Measurements from ENCODE around the gene PAXX.
"Not testable (repeated sequence)": the region's sequence is repeated elsewhere in the genome, so short reads cannot be mapped to it uniquely, and the experiment has no call there.

The PAXX gene

DNA sequence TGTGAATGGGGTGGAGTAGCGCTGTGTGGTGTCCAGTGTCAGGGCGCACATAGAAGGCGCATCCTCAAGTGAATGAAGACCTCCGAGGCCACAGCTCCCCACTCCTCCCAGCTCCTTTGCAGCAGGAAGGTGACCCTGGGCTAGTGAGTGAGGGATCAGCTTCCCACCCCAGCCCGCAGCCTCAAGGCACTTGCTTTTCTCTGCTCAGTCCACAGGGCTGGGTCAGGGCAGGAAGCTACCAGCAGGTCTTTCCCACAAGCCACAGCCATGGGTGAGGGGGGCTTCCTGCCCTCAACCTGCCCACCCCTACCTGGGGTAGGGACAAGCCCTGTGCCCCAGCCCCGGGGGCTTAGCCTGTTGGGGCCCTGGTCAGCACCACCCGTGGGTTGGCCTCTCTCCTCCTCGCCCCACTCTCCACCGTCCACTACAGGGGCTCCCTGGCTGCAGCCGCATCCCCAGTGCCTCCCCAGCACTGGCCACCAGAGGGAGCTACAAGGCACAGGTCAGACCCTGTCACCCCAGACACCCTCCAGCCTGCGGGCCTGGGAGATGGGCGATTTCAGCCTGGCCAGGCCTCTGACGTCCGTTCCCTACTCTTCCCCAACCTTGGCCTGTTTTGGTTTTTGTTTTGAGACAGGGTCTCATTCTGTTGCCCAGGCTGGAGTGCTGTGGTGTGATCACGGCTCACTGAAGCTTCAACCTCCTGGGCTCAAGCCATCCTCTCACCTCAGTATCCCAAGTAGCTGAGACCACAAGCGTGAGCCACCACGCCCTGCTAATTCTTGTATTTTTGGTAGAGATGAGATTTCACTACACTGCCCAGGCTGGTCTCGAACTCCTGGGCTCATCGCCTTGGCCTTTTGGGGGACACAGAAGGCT is 37.1 kb downstream of the PAXX start:
- DNase-seq (ENCODE audit: insufficient read length, low spot score) (peak; percentile 91), FAIRE-seq (peak; percentile 91)

DNA sequence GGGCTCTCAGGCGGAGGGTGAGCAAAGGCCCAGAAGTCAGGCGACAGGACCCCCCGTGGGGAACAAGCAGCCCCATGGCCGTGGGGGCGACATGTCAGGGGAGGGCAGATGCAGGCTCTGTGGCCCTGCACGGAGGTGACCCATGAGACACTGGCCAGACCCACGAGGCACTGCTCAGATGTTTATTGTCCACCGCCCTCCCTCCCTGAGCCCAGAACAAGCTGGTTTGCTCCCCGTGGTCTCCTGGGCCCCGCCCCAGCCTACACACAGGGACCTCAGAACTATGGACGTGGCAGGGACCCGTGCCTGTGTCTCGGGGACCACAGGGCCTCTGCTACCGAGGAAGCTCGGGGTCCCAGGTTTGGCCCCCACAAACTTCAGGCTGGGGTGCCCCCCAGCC is 37.8 kb downstream of the PAXX start:
- no peak for DNase-seq (ENCODE audit: insufficient read length, low spot score)
- FAIRE-seq = no peak

DNA sequence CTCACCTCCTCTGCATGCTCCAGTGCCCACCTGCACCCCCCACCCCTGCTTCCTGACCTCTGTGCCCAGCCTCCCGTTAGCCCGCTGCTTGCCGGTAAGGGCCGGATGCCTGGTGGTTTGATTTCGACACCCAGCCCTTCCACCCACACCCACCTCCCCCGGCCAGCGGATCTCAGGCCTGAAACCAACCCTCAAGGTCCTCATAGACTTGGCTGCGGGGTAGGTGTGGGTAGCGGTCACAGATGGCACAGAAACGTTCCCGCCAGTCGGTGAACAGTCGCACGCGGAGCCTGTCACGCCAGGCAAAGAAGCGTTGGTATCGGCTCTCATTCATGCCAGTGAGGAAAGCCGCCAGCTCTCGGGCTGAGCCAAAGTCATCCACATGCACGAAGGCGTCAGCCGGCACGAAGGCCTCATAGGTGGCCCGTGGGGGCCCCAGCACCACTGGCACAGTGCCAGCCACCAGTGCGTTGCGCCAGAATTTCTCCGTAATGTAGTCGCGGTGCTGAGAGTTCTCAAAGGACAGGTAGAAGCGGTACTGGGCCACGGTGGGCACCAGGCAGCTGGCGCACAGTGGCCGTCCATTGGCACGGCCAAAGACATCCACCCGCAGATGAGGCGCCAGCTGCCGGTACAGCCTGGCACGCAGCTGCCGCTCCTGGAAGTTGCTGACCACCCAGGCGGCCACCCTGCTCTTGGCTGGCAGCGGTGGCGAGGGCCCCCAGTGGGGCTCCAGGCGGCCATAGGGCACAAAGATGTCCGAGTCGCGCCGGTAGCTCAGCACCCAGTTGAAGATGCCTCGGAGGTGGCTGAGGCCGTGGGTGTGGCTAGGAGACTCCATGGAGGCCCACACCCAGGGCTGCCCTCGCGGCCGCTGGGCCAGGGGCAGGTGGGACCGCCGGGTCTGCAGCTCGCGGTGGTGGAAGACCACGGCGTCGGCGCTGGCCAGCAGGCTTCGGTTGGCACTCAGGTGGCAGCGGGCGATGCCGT is 38.6 kb downstream of the PAXX start:
- FAIRE-seq = peak; percentile 60
- no peak for DNase-seq (ENCODE audit: insufficient read length, low spot score)

DNA sequence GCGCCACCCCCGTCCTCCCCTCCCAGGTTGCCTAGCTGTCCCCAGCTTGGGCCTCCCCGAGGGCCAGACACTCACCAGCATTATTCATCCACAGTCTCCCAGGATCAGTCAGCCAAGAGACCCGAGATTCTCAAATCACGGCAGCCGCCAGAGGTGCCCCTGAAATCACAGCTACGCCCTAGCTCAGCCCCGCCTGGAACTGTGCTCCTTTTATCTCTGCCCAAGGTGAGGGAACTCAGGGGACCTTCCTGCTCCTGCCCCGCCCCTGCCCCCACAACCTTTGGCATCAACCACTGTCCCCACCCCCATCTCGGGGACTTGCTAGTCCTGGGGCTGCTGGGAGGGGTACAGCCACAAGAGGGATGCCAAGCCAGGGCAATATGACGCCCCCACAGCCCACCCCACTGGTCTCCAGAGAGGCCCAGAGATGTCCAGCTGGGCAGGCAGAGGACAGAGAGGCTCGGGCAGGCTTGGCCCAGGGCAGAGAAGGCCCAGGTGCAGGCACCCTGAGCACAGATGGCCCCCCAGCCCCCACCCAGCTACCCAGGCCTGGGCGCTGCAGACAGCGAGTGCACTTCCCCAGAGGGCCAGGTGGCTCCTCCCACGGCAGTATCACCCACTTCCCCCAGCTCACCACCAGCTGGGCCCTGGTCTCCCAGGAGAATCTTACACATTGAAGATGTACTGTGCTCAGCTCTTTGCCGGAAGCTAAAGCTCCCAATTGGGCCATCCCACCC is 39.9 kb downstream of the PAXX start, which contains the start of gene FUT7:
Gene FUT7 (minus strand): TSS at position 185 of the 737 bp plus-strand sequence. CDS start 97 bp downstream, at position 88.
- FAIRE-seq (no peak), DNase-seq (ENCODE audit: insufficient read length, low spot score) (no peak)

DNA sequence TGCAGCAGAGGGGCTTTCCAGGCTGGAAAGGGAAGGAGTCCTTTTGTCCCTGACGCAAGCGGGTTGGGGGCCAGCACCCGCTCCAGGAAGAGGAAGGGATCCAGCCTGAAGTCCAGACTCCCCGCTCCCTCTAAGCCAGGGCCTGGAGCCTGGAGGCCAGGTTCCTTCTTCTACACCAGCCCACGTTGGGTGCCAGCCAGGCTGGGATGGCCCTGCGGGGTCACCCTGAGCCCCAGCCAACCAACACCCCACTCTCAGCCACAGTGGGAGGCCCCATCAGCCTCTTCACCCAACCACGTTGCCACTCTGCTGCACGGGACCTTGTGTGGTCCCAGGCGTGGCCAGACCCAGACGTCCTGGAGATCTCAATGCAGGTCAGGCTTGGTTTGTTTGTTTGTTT is 40.6 kb downstream of the PAXX start:
- FAIRE-seq (no peak), DNase-seq (ENCODE audit: insufficient read length, low spot score) (no peak)

DNA sequence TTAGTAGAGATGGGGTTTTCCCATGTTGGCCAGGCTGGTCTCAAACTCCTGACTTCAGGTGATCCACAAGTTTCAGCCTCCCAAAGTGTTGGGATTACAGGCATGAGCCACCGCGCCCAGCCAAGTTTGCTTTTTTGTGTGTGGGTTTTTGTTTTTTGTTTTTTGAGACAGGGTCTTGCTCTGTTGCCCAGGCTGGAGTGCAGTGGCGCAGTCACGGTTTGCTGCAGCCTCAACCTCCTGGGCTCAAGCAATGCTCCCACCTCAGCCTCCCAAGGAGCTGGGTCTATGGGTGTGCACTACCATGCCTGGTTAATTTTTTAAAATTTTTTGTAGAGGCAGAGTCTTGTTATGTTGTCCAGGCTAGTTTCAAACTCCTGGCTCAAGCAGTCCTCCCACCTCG is 41.3 kb downstream of the PAXX start:
- not testable (repeated sequence) for DNase-seq (ENCODE audit: insufficient read length, low spot score); FAIRE-seq

DNA sequence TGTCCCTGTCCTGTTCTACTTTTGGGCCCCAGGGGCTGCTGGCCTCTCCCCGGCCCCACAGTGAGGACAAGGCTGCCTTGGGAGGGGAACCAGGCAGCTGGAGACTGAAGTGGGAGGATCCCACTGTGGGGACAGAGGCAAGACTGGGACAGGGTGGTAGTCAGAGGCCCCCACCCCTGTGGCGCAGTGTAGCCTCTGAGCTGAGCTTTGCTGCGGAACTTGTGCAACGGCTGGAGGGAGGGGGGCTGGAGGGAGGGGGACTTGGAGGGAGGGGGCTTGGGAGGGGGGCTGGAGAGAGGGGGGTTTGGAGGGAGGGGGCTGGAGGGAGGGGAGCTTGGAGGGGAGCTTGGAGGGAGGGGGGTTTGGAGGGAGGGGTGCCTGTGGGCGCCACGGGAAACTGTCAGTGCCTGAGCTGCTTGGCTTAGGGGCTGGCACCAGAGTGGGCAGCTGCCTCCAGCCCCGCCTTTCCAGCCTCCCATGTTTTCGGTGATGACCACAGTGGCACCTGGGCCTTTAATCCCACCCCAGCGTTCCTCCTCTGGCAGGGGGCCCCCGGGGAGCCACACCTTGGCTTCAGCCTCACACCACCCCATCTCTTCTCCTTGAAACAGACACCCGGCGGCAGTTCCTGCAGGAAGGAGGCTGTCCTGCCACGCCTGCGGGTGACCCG is 42.0 kb downstream of the PAXX start:
- FAIRE-seq (no peak), DNase-seq (ENCODE audit: insufficient read length, low spot score) (no peak)

DNA sequence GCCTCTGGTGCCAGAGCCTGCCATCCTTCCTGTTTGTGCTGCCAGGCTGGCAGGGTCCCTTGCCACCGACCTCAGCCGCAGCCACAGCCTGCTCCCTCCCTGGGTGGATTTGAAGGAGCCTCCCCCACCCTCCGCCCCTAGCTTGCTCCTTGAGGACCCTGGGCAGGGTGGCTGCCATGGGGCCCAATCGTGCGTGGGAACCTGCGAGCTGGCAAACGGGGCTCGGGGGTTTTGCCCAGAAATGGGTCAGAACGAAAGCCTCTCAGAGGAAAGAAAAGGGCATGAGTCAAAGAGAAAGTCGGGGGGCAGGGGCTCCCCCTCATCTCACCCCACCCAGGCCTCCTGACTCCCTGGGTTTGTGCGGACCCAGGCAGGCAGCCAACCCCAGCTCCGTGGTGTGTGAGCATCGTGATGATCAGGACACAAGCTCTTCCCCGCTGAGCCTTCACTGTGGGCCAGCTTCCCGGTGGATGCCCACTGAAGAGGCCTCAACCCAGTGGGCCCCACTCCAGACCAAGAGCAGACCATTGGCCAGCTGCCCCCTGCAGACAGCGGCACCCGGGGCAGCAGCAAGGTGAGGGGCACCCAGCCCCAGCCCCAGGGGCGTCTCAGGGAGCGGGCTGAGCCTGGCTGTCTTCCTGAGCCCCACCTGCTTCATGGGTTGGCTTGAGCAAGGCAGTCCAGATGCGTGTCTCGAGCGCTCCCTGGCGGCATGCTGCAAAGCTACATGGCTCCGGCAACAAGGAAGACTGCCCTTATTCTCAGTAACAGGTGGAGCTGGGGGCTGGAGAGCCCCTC is 42.7 kb downstream of the PAXX start:
- FAIRE-seq = peak; percentile 95
- peak; percentile 99 for DNase-seq (ENCODE audit: insufficient read length, low spot score)

DNA sequence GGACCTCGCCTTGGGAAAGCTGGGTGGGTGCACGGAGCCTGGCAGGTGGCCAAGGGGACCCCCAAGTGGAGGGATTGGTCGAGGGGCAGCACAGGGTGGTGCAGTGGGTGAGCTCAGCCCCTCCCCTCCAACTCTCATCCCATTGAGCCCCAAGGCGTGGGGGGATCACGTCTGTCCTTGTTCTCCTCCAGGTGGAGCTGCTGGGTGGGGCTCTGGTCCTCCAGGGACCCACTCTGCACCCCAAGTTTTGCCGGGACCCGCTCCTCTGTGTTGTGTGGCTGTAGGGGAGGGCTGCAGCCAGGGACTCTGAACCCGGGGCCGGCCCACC is 43.2 kb downstream of the PAXX start:
- DNase-seq (ENCODE audit: insufficient read length, low spot score) = no peak

DNA sequence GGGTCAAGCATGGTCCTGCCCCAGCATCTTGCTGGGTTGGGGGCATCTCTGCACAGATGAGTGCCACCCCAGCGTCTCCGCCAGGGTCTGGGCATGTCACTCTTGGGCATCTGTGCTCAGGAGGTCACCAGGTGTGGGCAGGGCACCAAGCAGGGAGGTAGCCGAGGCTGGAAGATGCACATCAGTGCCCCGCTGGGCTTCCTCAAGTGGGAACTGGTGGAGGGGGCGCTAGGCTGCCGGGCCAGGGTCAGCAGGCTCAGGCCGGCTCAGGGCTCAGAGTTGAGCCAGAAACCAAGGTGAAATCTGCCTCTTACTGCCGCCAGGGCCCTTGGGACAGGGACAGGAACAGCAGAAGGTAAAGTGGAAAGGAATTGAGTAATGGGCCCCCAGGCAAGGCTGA is 43.7 kb downstream of the PAXX start:
- FAIRE-seq = no peak

More for the DNA sequence above, 43.2 kb downstream of the PAXX start:
- FAIRE-seq = no peak

DNA sequence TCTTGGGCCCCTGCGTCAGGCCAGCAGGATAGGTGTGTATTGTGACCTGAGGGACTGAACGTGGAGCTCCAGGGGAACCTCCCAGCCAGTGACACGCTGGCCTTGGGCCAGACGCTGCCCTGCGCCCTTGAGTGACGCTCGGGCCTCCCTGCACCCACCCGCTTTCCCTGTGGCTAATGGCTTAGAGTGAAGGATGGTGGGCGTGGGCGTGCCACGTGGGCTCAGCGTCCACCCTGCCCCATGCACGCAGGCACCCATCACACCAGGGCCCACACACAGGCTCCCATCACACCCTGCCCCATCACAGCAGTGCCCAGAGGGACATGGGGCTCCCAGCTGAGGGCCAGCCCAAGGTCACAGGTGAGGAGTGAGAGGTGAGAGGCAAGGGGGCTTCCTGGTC is 44.8 kb downstream of the PAXX start:
- no peak for FAIRE-seq

More for the DNA sequence above, 43.7 kb downstream of the PAXX start:
- DNase-seq (ENCODE audit: insufficient read length, low spot score) = no peak

DNA sequence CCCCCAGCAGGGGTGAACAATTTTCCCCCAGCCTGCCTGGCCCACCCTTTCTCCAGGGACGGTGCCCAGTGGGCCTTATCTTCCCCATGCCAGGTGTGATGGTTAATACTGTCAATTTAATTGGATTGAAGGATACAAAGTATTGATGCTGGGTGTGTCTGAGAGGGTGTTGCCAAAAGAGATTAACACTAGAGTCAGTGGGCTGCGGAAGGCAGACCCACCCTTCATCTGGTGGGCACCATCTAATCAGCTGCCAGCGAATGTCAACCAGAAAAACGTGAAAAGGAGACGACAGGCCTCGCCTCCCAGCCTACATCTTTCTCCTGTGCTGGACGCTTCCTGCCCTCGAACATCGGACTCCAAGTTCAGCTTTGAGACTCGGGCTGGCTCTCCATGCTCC is 45.3 kb downstream of the PAXX start:
- FAIRE-seq (no peak), DNase-seq (ENCODE audit: insufficient read length, low spot score) (no peak)

More for the DNA sequence above, 44.8 kb downstream of the PAXX start:
- DNase-seq (ENCODE audit: insufficient read length, low spot score) = no peak

DNA sequence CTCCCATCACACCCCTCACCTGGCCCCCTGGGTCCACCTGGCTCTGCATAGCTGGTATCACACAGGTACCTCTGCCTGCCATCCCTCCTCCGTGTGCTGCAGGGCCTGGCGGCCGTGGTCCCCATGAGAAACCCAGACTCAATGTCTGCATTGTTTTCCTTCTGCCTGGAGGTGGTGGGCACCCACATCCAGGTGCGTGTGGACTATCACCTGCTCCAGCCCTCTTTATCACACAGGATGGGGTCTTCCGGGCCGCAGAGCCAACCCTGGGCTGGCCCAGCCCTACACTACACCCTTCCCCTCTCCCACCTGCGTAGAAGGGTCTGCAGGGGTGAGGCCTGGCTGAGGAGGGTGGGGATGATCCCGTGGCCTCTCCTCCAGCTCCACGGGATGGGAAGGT is 46.7 kb downstream of the PAXX start:
- no peak for FAIRE-seq
- DNase-seq (ENCODE audit: insufficient read length, low spot score) = no peak

DNA sequence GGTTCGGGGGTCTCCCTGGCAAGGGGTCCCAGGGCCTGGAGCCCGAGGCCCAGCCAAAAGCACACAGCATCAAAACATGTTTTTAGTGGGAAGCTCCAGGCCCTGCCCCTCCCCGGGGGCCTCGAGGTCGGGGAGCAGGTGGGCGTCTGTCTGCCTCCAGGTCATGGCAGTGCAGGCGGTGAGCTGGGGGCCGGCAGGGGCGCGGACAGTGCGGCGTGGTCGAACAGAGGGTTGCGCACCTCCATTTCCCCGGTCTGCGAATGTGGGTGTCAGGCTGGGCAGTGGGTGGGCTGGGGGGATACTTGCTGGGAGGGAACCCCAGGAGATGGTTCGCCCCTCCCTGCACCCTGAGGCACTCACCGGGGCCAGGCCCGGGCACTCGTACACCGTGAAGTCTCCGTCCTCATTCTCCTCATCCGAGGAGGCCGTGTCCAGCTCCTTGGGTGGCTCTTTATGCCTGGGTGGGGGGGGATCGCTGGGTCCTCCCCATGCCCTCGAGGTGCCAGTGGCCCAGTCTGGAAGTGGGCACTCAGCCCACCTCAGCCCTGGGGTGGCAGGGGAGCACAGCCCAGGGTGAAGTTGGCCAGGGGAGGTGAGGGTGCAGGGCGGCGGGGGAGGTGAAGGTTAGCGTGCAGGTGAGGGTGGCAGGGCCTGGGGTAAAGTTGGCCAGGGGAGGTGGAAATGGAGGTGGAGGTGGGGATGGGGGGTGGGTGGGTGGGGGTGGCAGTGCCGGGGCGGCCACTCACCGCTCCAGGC is 47.6 kb downstream of the PAXX start:
- DNase-seq (ENCODE audit: insufficient read length, low spot score) = no peak
- no peak for FAIRE-seq

DNA sequence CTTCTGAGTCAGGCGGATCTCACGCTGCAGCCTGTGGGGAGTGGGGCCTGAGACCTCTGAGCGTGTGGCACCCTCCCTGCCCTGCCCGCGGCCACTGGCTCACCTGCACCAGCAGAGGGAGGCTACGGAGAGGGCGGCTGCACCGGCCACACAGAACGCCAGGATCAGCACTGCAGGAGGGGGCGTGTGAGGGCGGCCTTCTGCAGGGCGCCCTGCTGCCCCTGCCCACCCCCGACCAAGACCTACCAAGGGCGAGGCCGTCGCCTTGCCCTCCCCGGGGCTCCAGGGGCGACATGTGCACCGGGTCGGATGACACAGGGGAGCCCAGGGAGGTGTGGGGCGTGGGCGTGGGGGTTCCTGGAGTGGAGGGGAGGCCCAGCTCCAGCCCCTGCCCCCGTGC is 48.3 kb downstream of the PAXX start:
- DNase-seq (ENCODE audit: insufficient read length, low spot score) (no peak), FAIRE-seq (no peak)

DNA sequence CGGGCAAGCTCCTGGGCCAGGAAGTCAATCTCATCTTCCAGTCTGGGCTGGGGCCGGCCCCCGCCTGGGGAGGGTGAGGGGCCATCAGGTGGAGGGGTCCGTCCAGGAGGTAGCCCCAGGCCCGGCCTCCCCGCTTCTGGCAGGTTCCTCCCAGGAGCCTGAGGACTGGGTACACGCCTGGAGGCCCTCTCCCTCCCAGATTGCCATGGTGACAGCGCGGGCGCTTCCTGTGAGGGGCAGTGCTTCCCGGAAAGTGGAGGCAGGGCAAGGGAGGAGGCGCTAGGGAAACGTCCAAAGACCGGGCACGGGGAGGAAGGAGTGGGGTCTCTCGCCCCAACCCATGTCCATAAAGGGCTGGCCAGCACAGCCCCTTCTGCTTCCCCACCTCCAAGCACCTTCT is 48.9 kb downstream of the PAXX start:
- FAIRE-seq (no peak), DNase-seq (ENCODE audit: insufficient read length, low spot score) (no peak)

DNA sequence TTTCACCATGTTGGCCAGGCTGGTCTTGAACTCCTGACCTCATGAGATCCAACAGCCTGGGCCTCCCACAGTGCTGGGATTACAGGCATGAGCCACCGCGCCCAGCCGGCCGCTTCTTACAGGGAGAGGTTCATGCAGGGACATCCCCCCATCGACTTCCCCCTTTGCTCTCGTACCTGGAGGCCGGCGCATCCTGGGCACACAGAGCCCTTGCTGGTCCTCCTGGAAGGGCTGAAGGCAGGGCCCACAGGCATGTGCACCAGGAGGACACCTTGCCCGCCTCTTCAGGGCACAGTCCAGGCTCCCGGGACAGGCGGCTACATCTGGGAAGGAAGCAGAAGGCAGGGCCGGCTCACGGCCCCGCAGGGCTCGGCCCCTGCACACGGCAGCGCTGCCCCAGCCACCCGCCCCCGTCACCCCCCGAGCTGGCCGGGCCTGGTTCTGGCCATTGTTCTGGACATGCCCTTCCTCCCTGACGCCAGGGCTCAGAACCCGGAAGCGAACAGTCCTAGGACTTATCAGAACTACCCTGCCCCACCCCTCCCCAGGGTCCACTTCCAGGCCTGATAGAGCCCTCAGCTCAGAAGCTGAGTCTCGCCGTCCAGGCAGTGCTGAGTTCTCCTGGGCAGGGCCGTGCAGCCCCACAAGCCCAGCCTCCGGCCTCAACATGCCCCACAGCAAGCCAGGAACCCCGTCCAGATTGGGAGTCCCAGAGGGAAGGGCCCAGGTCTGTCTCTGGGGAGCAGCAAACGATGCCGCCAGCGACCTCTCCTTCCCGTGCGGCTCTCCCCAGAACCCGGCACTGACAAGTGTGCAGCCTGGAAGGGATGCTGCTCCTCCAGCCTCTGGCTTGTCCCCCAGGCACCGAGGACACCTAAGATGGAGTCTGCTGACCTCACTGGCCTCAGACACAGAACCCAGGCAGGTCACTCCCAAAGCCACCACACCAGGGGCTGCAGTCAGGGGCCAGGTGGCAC is 50.8 kb downstream of the PAXX start:
- FAIRE-seq (no peak), DNase-seq (ENCODE audit: insufficient read length, low spot score) (no peak)
